OCI-LY3 (cell line): ENCODE data around the gene MACROD1.

Experiments
- H2AFZ ChIP-seq: fragments of 200-600, 300-600 bp; shearing (Covaris generic); 2 replicates; pipeline ENCODE4 v1.6.0; 2014; ENCODE audit warnings: antibody characterized with exemption, low read depth, low read length
- H3K27ac ChIP-seq: fragments of 200-600, 300-600 bp; sonication (generic); 2 replicates; pipeline ENCODE4 v1.5.1; 2014; ENCODE audit warnings: mild to moderate bottlenecking, low read length, moderate library complexity, mixed read lengths
- H3K27me3 ChIP-seq: fragments of 200-600, 300-600 bp; sonication (generic); 2 replicates; pipeline ENCODE4 v1.6.1; 2014; ENCODE audit warnings: low read depth, low read length, mixed read lengths
- H3K36me3 ChIP-seq: fragments of 200-600, 300-600 bp; sonication (generic); replicated peaks from 2 replicates; pipeline ENCODE3; 2014; ENCODE audit warnings: low read depth, low read length, mixed read lengths
- H3K4me1 ChIP-seq: fragments of 300-600, 200-600 bp; sonication (generic); 2 replicates; pipeline ENCODE4 v1.6.1; 2014; ENCODE audit warnings: low read length, mixed read lengths
- H3K4me2 ChIP-seq: fragments of 200-600, 300-600 bp; sonication (generic); 2 replicates; pipeline ENCODE4 v1.6.1; 2014; ENCODE audit warnings: low read length, mixed read lengths
- H3K4me3 ChIP-seq: fragments of 300-600, 200-600 bp; sonication (generic); 2 replicates; pipeline ENCODE4 v1.5.1; 2014; ENCODE audit warnings: antibody characterized with exemption, mild to moderate bottlenecking, low read length, moderate library complexity
- H3K79me2 ChIP-seq: fragments of 300-600, 200-600 bp; shearing (Covaris generic); 2 replicates; pipeline ENCODE4 v1.6.1; 2014; ENCODE audit warnings: mild to moderate bottlenecking, low read length, mixed read lengths
- H3K9ac ChIP-seq: fragments of 300-600, 200-600 bp; shearing (Covaris generic); 2 replicates; pipeline ENCODE4 v1.6.0; 2014; ENCODE audit warnings: mild to moderate bottlenecking, low read length, moderate library complexity
- H3K9me3 ChIP-seq: fragments of 200-600, 300-600 bp; shearing (Covaris generic); 2 replicates; pipeline ENCODE4 v1.6.1; 2014; ENCODE audit warnings: low read length, mixed read lengths; ENCODE audit not compliant: insufficient read depth
- H4K20me1 ChIP-seq: fragments of 200-600, 300-600 bp; sonication (generic); 2 replicates; pipeline ENCODE4 v1.6.1; 2016; ENCODE audit warnings: low read length, mixed read lengths; ENCODE audit not compliant: insufficient read depth
- CTCF ChIP-seq: fragments of 200-600, 300-600 bp; sonication (generic); IDR thresholded peaks from 2 replicates; pipeline ENCODE4 v1.5.1; 2014; ENCODE audit warnings: antibody characterized with exemption, low read length, low read depth
- EZH2phosphoT487 ChIP-seq: fragments of 200-600 bp; shearing (Covaris generic); IDR thresholded peaks from 2 replicates; pipeline ENCODE4 v1.6.1; 2018; ENCODE audit warnings: antibody characterized with exemption, mixed run types, low read depth

The MACROD1 gene

GRCh38 chr11:64157631-64158394 is 8.1 kb downstream of the MACROD1 start:
- peaks cover 5% of the 10 kb centered on the region for H3K36me3 ChIP-seq
- H3K4me3 ChIP-seq: no peak overlapping the region
- peaks cover 15% of the 10 kb centered on the region for H3K4me1 ChIP-seq
- peaks cover 7% of the 10 kb centered on the region for H4K20me1 ChIP-seq
- no peaks in the 10 kb centered on the region for H3K79me2 ChIP-seq
- H3K9ac ChIP-seq: no peak overlapping the region
- no peaks in the 10 kb centered on the region for H3K27me3 ChIP-seq
- H3K9me3 ChIP-seq: no peaks in the 10 kb centered on the region
- H2AFZ ChIP-seq: no peak overlapping the region
- no peak for TF ChIP-seq EZH2phosphoT487
- TF ChIP-seq CTCF: no peak
- no peak overlapping the region for H3K4me2 ChIP-seq
- H3K27ac ChIP-seq: no peak overlapping the region

DNA sequence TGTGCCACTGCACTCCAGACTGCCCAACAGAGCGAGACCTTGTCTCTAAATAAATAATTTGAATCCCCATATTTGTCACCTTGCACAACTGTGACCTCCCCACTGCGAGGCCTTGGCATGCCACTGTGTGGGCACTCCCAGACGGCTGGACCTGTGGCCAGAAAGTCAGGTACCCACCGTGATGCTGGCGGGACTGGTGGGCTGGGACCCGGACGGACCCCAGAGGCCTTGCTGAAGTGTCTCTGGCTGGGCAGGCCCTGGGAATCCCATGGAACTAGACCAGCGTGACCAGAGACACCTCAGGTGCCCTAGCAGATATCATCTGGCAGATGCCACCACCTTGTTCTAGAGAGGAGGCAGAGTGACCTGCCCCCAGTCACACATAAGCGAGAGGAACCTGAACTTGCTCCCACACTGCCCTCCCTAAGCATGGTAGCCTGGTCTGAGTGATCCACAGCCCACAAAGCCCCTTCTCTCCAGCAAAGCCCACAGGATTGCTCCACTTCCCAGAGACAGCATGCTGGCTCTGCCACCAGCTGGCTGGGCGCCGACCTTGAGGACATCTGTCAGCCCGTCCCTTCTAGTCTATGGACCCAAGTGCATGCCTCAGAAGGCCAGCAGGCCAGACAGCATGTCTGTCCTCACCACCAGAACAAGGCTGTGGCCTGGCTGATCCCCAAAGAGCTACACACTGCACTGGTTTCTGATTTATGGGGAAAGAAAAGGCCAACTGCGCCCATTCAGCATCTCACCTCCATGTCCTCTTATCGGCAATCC is 9.5 kb downstream of the MACROD1 start:
- H3K9ac ChIP-seq: no peak overlapping the region
- no peak overlapping the region for H3K27ac ChIP-seq
- TF ChIP-seq CTCF: no peak
- TF ChIP-seq EZH2phosphoT487: no peak
- H3K4me2 ChIP-seq: no peak overlapping the region
- H3K36me3 ChIP-seq: peaks cover 5% of the 10 kb centered on the region
- H4K20me1 ChIP-seq: peaks cover 7% of the 10 kb centered on the region
- no peaks in the 10 kb centered on the region for H3K27me3 ChIP-seq
- peaks cover 18% of the 10 kb centered on the region for H3K4me1 ChIP-seq
- no peaks in the 10 kb centered on the region for H3K9me3 ChIP-seq
- H3K79me2 ChIP-seq: no peaks in the 10 kb centered on the region
- H3K4me3 ChIP-seq: no peak overlapping the region
- no peak overlapping the region for H2AFZ ChIP-seq

- Histone ChIP-seq H3K9ac (no peak overlapping the region), H4K20me1 (peaks cover 4% of the 10 kb centered on the region; the same call in 1 of the 2 replicates), H2AFZ (no peak overlapping the region), H3K4me3 (peak overlapping the region; percentile 42), H3K27ac (no peak overlapping the region), H3K79me2 (no peaks in the 10 kb centered on the region), H3K27me3 (no peaks in the 10 kb centered on the region), H3K4me1 (peaks cover 18% of the 10 kb centered on the region), H3K36me3 (no peaks in the 10 kb centered on the region), H3K4me2 (peak overlapping the region; percentile 72), H3K9me3 (no peaks in the 10 kb centered on the region)
- TF ChIP-seq CTCF: no peak
- TF ChIP-seq EZH2phosphoT487: no peak
These were observed 12.1 kb downstream of the MACROD1 start for GRCh38 chr11:64153812-64154211.
